ENCODE measurements around the gene TRIM10.

DNA sequence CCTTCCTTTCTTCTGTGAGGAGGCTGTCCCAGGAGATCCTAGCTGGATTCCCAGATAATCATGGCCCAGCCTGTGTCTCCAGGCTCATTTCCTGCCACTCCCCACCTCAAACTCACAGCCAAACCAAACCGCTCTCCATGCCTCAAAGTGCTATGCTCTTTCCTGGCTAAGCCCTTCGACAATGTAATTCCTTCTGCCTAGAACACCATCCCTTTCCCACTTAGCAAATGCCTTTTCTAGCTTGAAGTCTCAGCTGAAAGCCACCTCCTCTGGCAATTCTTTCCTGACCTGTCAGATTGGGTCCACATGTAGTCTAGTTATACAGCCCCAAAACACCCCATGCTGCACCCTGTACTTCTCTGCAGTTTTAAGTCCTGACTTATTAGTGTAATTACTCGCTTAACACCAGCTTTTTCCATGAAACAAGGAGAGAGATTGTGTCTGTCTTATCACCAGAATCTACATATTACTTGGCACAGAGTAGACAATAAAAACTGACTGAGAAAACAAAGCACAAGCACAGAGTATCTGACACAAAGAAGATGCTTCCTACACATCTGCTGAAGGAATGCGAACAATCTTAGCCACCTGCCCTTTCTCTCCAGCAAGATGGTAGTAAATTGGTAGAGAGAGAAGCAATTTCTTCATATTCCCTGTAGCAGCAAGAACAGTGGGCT, 46.7 kb upstream of the TRIM10 start:
- TF ChIP-seq, protein P1, sequence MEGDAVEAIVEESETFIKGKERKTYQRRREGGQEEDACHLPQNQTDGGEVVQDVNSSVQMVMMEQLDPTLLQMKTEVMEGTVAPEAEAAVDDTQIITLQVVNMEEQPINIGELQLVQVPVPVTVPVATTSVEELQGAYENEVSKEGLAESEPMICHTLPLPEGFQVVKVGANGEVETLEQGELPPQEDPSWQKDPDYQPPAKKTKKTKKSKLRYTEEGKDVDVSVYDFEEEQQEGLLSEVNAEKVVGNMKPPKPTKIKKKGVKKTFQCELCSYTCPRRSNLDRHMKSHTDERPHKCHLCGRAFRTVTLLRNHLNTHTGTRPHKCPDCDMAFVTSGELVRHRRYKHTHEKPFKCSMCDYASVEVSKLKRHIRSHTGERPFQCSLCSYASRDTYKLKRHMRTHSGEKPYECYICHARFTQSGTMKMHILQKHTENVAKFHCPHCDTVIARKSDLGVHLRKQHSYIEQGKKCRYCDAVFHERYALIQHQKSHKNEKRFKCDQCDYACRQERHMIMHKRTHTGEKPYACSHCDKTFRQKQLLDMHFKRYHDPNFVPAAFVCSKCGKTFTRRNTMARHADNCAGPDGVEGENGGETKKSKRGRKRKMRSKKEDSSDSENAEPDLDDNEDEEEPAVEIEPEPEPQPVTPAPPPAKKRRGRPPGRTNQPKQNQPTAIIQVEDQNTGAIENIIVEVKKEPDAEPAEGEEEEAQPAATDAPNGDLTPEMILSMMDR (IDR thresholded peaks at IDR 0.05) = no peak
- TF ChIP-seq EP300 (IDR thresholded peaks at IDR 0.05) (no peak), POLR2A (IDR thresholded peaks at IDR 0.05) (no peak)

All from suprapubic skin (tissue), 3 donors.